GM12878 (cell line): ENCODE measurements around the gene RAD51B. TPM values are rescaled to one million over a fixed set of nuclear protein-coding genes. Genes with fewer than 3 reads are reported as not detected.

ENCODE experiments used
- ATAC-seq: fragments of 200-7000 bp; cut with Tn5 transposase; 3 replicates; pipeline ENCODE4 v1.9.1; 2020; ENCODE audit warnings: mild to moderate bottlenecking, moderate library complexity
- BruUV-seq: library from RNA; stranded (reverse); fragments of 400-500 nt; replicated peaks from 2 replicates; lab custom pipeline; 2021; lab: Mats Ljungman, UMichigan
- CTCF ChIA-PET: fragments of 300-600 bp; sonication (Branson Sonifier 250); formaldehyde crosslinking; extraction: SDS; loops from one replicate; lab custom pipeline; 2021; ENCODE audit warnings: inconsistent platforms; lab: Yijun Ruan, JAX
- POLR2A ChIA-PET: fragments of 350-600 bp; formaldehyde crosslinking; extraction: SDS; loops from one replicate; lab custom pipeline; 2021; ENCODE audit warnings: inconsistent platforms; lab: Charles Lee
- RAD21 ChIA-PET: fragments of 300-600 bp; sonication (Branson Sonifier 250); formaldehyde crosslinking; loops from one replicate; lab custom pipeline; 2023; ENCODE audit warnings: antibody characterized with exemption; ENCODE audit not compliant: unreplicated experiment; lab: Charles Lee
- SMC1A ChIA-PET: fragments of 300-600 bp; sonication (Branson Sonifier 250); formaldehyde crosslinking; loops from one replicate; lab custom pipeline; 2023; ENCODE audit not compliant: unreplicated experiment, uncharacterized antibody; lab: Charles Lee
- DNase-seq: peaks from one replicate; pipeline ENCODE4 v3.0.0-alpha.2; 2011; ENCODE audit warnings: low read depth, low spot score
- FAIRE-seq: peaks from 3 replicates; lab custom pipeline; 2011; peaks lifted over from hg19 to GRCh38; lab: Jason Lieb, UNC
- H2AFZ ChIP-seq: 2 replicates; pipeline ENCODE4 v1.6.0; 2011; ENCODE audit warnings: low read depth, low read length, control low read depth; ENCODE audit not compliant: control insufficient read depth
- H3K27ac ChIP-seq: 2 replicates; pipeline ENCODE4 v1.5.1; 2011; ENCODE audit warnings: control low read depth; ENCODE audit not compliant: control insufficient read depth, insufficient read depth
- H3K27me3 ChIP-seq, 2 experiments: replicated peaks in 1 of 2; 2 replicates each; pipeline versions ENCODE4 v1.6.0 to v1.6.1; 2011; ENCODE audit warnings: low read length in 1 of 2; ENCODE audit not compliant: control insufficient read depth in 2 of 2, insufficient read depth in 2 of 2
- H3K36me3 ChIP-seq, 2 experiments: 2 replicates each; pipeline ENCODE4 v1.5.1; 2011; ENCODE audit warnings: low read length in 1 of 2; ENCODE audit not compliant: control insufficient read depth in 2 of 2, insufficient read depth in 2 of 2
- H3K4me1 ChIP-seq: 2 replicates; pipeline ENCODE4 v1.6.1; 2011; ENCODE audit warnings: mild to moderate bottlenecking, low read length, moderate library complexity, mixed read lengths; ENCODE audit not compliant: control insufficient read depth, insufficient read depth
- H3K4me2 ChIP-seq: 2 replicates; pipeline ENCODE4 v1.6.0; 2011; ENCODE audit warnings: control low read depth; ENCODE audit not compliant: control insufficient read depth, insufficient read depth
- H3K4me3 ChIP-seq: fragments of 200-600 bp; sonication (generic); 2 replicates; pipeline ENCODE4 v1.5.1; 2016
- H3K79me2 ChIP-seq: 2 replicates; pipeline ENCODE4 v1.6.0; 2011; ENCODE audit warnings: low read length; ENCODE audit not compliant: control insufficient read depth, insufficient read depth
- H3K9ac ChIP-seq: 2 replicates; pipeline ENCODE4 v1.8.0; 2011; ENCODE audit warnings: low read length, control low read depth, mixed read lengths; ENCODE audit not compliant: control insufficient read depth, insufficient read depth
- H3K9me3 ChIP-seq: replicated peaks from 3 replicates; pipeline ENCODE4 v1.5.1; 2011; ENCODE audit warnings: mild to moderate bottlenecking, low read length; ENCODE audit not compliant: control insufficient read depth, insufficient read depth
- H4K20me1 ChIP-seq: 2 replicates; pipeline ENCODE4 v1.6.0; 2011; ENCODE audit not compliant: control insufficient read depth, insufficient read depth
- FOS ChIP-seq: IDR thresholded peaks from 3 replicates; pipeline ENCODE4 v1.6.1; 2011; ENCODE audit warnings: borderline replicate concordance; ENCODE audit not compliant: insufficient read length; ENCODE audit errors: extremely low read depth
- WGBS: methylation state at CpG from one replicate; pipeline ENCODE4 v1.1.6; 2016; ENCODE audit warnings: low lambda C conversion rate; ENCODE audit not compliant: insufficient replicate concordance, insufficient coverage; ENCODE audit errors: missing lambda C conversion rate; 5-methylcytosine and 5-hydroxymethylcytosine counted together
- in situ Hi-C: fragments of 300-500 bp; cut with MboI; formaldehyde crosslinking; loops from 9 replicates; pipeline ENCODE4 v1.14.3; 2018; ENCODE audit warnings: mixed read lengths
- intact Hi-C: fragments of 100-400 bp; cut with micrococcal nuclease; formaldehyde crosslinking; loops from one replicate; pipeline ENCODE4 v1.14.2; 2022; ENCODE audit not compliant: unreplicated experiment
- polyA plus RNA-seq, 11 experiments: library from polyadenylated mRNA; depleted of rRNA in 4 of 11; unstranded in 6 of 11; stranded (reverse) in 5 of 11; fragments of >200 nt; fragmentation: Nextera tagmentation in 4 of 11; fragmentation: Illumina TruSeq in 1 of 11; extraction: Ambion mirVana in 4 of 11; extraction: Trizol in 1 of 11; gene quantifications; 1 replicate in 1 of 11; 2 replicates in 10 of 11; pipeline versions ENCODE4 v1.2.1 to v1.2.3, GENCODE V29; 2011 to 2016; ENCODE audit warnings: inconsistent platforms in 2 of 11, missing spikeins in 2 of 11, low read depth in 1 of 11
- total RNA-seq, 4 experiments: library from RNA; depleted of rRNA in 3 of 4; stranded (reverse); fragments of >200 nt in 3 of 4; fragmentation: Illumina TruSeq in 1 of 4; extraction: Trizol in 1 of 4; gene quantifications; 2 replicates each; pipeline versions ENCODE4 v1.2.1 to v1.2.3, GENCODE V29; 2013 to 2021
- TF ChIP-seq, protein P1 (sequence below): fragments of 450-650 bp; IDR thresholded peaks from 2 replicates; pipeline ENCODE4 v1.6.1; 2017; ENCODE audit warnings: mild to moderate bottlenecking, low read depth, inconsistent platforms; ENCODE audit not compliant: poor library complexity, severe bottlenecking
- TF ChIP-seq, protein P2 (sequence below): fragments of 150-350 bp; IDR thresholded peaks from 2 replicates; pipeline ENCODE4 v1.6.1; 2014; ENCODE audit warnings: mild to moderate bottlenecking, low read depth, low read length

RAD51B gene
- total and polyA plus RNA-seq, 10 of the 15 experiments (the other 5 are each of a cell fraction or from before 2014, with no cell fraction given): 9.8 to 26.8 (median 21.3) TPM

GRCh38 chr14:68753690-68754089, 934.1 kb downstream of the RAD51B start (continued):
- TF ChIP-seq, protein P1, sequence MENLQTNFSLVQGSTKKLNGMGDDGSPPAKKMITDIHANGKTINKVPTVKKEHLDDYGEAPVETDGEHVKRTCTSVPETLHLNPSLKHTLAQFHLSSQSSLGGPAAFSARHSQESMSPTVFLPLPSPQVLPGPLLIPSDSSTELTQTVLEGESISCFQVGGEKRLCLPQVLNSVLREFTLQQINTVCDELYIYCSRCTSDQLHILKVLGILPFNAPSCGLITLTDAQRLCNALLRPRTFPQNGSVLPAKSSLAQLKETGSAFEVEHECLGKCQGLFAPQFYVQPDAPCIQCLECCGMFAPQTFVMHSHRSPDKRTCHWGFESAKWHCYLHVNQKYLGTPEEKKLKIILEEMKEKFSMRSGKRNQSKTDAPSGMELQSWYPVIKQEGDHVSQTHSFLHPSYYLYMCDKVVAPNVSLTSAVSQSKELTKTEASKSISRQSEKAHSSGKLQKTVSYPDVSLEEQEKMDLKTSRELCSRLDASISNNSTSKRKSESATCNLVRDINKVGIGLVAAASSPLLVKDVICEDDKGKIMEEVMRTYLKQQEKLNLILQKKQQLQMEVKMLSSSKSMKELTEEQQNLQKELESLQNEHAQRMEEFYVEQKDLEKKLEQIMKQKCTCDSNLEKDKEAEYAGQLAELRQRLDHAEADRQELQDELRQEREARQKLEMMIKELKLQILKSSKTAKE: no peak
- TF ChIP-seq FOS: no peak
- TF ChIP-seq, all 136 proteins: peak for 0

- no TSS peak for BruUV-seq
- SMC1A ChIA-PET: interaction anchor here (1.1 kb wide), 1 partner anchor 20 kb away, joined by 3 read pairs; no protein-coding TSS in a partner anchor
- in situ Hi-C loops: no loop called here
These were observed 935.4 kb downstream of the RAD51B start for GRCh38 chr14:68755016-68755353.

More at GRCh38 chr14:68755016-68755353, 935.4 kb downstream of the RAD51B start:
- TF ChIP-seq, protein P2, sequence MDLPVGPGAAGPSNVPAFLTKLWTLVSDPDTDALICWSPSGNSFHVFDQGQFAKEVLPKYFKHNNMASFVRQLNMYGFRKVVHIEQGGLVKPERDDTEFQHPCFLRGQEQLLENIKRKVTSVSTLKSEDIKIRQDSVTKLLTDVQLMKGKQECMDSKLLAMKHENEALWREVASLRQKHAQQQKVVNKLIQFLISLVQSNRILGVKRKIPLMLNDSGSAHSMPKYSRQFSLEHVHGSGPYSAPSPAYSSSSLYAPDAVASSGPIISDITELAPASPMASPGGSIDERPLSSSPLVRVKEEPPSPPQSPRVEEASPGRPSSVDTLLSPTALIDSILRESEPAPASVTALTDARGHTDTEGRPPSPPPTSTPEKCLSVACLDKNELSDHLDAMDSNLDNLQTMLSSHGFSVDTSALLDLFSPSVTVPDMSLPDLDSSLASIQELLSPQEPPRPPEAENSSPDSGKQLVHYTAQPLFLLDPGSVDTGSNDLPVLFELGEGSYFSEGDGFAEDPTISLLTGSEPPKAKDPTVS: no peak
- no peak overlapping the region for H3K9ac ChIP-seq
- DNase-seq (no peak), ATAC-seq (no peak), FAIRE-seq (no peak)
- H3K4me2 ChIP-seq: no peak overlapping the region
- ChIA-PET CTCF (interaction anchor here (0.6 kb wide), 1 partner anchor 236 kb away, joined by 3 read pairs; no protein-coding TSS in a partner anchor), RAD21 (interaction anchor here (0.8 kb wide), 1 partner anchor 9 kb away, joined by 3 read pairs; no protein-coding TSS in a partner anchor), POLR2A (no interaction called here)
- no peak overlapping the region for H3K4me3 ChIP-seq
- H3K27me3 ChIP-seq: no peaks in the 10 kb centered on the region
- H3K9me3 ChIP-seq: no peaks in the 10 kb centered on the region
- no peaks in the 10 kb centered on the region for H4K20me1 ChIP-seq
- H3K27ac ChIP-seq: no peak overlapping the region
- H3K79me2 ChIP-seq: no peaks in the 10 kb centered on the region
- H2AFZ ChIP-seq: no peak overlapping the region
- whole genome bisulfite sequencing: 73% methylated on average over 3 of the region's 3 CpGs
- intact Hi-C loops: no loop called here
- H3K36me3 ChIP-seq: no peaks in the 10 kb centered on the region
- no peaks in the 10 kb centered on the region for H3K4me1 ChIP-seq
